Loucy (cell line): Measurements from ENCODE around the gene LBH.

Source experiments
- H2AFZ ChIP-seq: fragments of 200-600 bp; sonication (generic); 2 replicates; pipeline ENCODE4 v1.6.0; 2016; ENCODE audit warnings: antibody characterized with exemption, mild to moderate bottlenecking, low read length, moderate library complexity
- H3F3A ChIP-seq: fragments of 200-600 bp; 2 replicates; pipeline ENCODE4 v1.6.0; 2016; ENCODE audit warnings: antibody characterized with exemption, low read depth, mild to moderate bottlenecking
- H3K27me3 ChIP-seq: fragments of 200-600 bp; sonication (generic); 2 replicates; pipeline ENCODE4 v1.6.1; 2014; ENCODE audit warnings: low read length, mild to moderate bottlenecking; ENCODE audit not compliant: insufficient read depth, poor library complexity, severe bottlenecking
- H3K36me3 ChIP-seq: fragments of 200-600 bp; sonication (generic); 2 replicates; pipeline ENCODE4 v1.6.1; 2016; ENCODE audit warnings: low read length; ENCODE audit not compliant: insufficient read depth
- H3K4me1 ChIP-seq: fragments of 200-600 bp; sonication (generic); 2 replicates; pipeline ENCODE4 v1.5.1; 2014; ENCODE audit warnings: low read length, mild to moderate bottlenecking; ENCODE audit not compliant: insufficient read depth, poor library complexity, severe bottlenecking
- H3K4me2 ChIP-seq: fragments of 200-600 bp; sonication (generic); 2 replicates; pipeline ENCODE4 v1.6.0; 2014; ENCODE audit warnings: antibody characterized with exemption, low read length, low read depth, mild to moderate bottlenecking; ENCODE audit not compliant: poor library complexity, severe bottlenecking
- H3K4me3 ChIP-seq: fragments of 200-600 bp; sonication (generic); 2 replicates; pipeline ENCODE4 v1.5.1; 2014; ENCODE audit warnings: low read length, mild to moderate bottlenecking, mixed read lengths; ENCODE audit not compliant: poor library complexity, severe bottlenecking
- H3K79me2 ChIP-seq: fragments of 200-600 bp; sonication (generic); 2 replicates; pipeline ENCODE4 v1.6.1; 2014; ENCODE audit warnings: low read length; ENCODE audit not compliant: insufficient read depth
- H3K9ac ChIP-seq: fragments of 200-600 bp; sonication (generic); 2 replicates; pipeline ENCODE4 v1.6.0; 2014; ENCODE audit warnings: mild to moderate bottlenecking, low read depth, low read length, moderate library complexity; ENCODE audit not compliant: poor library complexity, severe bottlenecking
- H3K9me2 ChIP-seq: fragments of 200-600 bp; sonication (generic); replicated peaks from 2 replicates; pipeline ENCODE4 v1.6.1; 2016; ENCODE audit warnings: low read depth, low read length, mixed read lengths
- H3K9me3 ChIP-seq: fragments of 200-600 bp; sonication (generic); 2 replicates; pipeline ENCODE4 v1.6.1; 2014; ENCODE audit warnings: mild to moderate bottlenecking, antibody characterized with exemption, low read length, low read depth; ENCODE audit not compliant: insufficient read depth
- H4K20me1 ChIP-seq: fragments of 200-600 bp; sonication (generic); 2 replicates; pipeline ENCODE4 v1.6.0; 2014; ENCODE audit warnings: antibody characterized with exemption, low read length, mild to moderate bottlenecking; ENCODE audit not compliant: insufficient read depth, poor library complexity, severe bottlenecking
- EZH2phosphoT487 ChIP-seq: fragments of 200-600 bp; IDR thresholded peaks from 2 replicates; pipeline ENCODE4 v1.6.1; 2018; ENCODE audit warnings: antibody characterized with exemption, mild to moderate bottlenecking, moderate library complexity, borderline replicate concordance
- TF ChIP-seq, protein P1 (sequence below): fragments of 200-600 bp; sonication (generic); conservative IDR thresholded peaks from 2 replicates; pipeline ENCODE4 v1.5.1; 2014; ENCODE audit warnings: mild to moderate bottlenecking, antibody characterized with exemption, low read length

LBH gene

GRCh38 chr2:30255026-30255425, 23.7 kb downstream of the LBH start:
- peaks cover 16% of the 10 kb centered on the region for H4K20me1 ChIP-seq
- no peak overlapping the region for H3K4me2 ChIP-seq
- peaks cover 36% of the 10 kb centered on the region for H3K4me1 ChIP-seq
- H3K27me3 ChIP-seq, result no peaks in the 10 kb centered on the region
- no peak overlapping the region for H3K9ac ChIP-seq
- H3K9me3 ChIP-seq, result no peaks in the 10 kb centered on the region
- peaks cover 60% of the 10 kb centered on the region for H3K79me2 ChIP-seq
- no peaks in the 10 kb centered on the region for H3F3A ChIP-seq
- no peak overlapping the region for H2AFZ ChIP-seq
- H3K9me2 ChIP-seq, result no peaks in the 10 kb centered on the region
- H3K4me3 ChIP-seq, result no peak overlapping the region
- TF ChIP-seq EZH2phosphoT487, result no peak
- TF ChIP-seq, protein P1, sequence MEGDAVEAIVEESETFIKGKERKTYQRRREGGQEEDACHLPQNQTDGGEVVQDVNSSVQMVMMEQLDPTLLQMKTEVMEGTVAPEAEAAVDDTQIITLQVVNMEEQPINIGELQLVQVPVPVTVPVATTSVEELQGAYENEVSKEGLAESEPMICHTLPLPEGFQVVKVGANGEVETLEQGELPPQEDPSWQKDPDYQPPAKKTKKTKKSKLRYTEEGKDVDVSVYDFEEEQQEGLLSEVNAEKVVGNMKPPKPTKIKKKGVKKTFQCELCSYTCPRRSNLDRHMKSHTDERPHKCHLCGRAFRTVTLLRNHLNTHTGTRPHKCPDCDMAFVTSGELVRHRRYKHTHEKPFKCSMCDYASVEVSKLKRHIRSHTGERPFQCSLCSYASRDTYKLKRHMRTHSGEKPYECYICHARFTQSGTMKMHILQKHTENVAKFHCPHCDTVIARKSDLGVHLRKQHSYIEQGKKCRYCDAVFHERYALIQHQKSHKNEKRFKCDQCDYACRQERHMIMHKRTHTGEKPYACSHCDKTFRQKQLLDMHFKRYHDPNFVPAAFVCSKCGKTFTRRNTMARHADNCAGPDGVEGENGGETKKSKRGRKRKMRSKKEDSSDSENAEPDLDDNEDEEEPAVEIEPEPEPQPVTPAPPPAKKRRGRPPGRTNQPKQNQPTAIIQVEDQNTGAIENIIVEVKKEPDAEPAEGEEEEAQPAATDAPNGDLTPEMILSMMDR, result no peak
- peaks cover 60% of the 10 kb centered on the region; the same call in 1 of the 2 replicates for H3K36me3 ChIP-seq

- Histone ChIP-seq H3K4me2 (no peak overlapping the region), H3F3A (no peaks in the 10 kb centered on the region), H3K9me3 (no peaks in the 10 kb centered on the region), H3K79me2 (peaks cover 54% of the 10 kb centered on the region), H2AFZ (no peak overlapping the region), H4K20me1 (peaks cover 16% of the 10 kb centered on the region), H3K4me3 (no peak overlapping the region), H3K36me3 (peaks cover 66% of the 10 kb centered on the region; the same call in 1 of the 2 replicates), H3K4me1 (peaks cover 36% of the 10 kb centered on the region), H3K9ac (no peak overlapping the region), H3K27me3 (no peaks in the 10 kb centered on the region), H3K9me2 (no peaks in the 10 kb centered on the region)
- TF ChIP-seq EZH2phosphoT487, result no peak
- TF ChIP-seq, protein P1, result no peak
These were observed 24.4 kb downstream of the LBH start for GRCh38 chr2:30255466-30256408.

GRCh38 chr2:30257266-30258214, 26.2 kb downstream of the LBH start:
- Histone ChIP-seq H2AFZ (no peak overlapping the region), H3K9me2 (no peaks in the 10 kb centered on the region), H3K4me2 (no peak overlapping the region), H3K36me3 (peaks cover 58% of the 10 kb centered on the region; the same call in 1 of the 2 replicates), H3K4me1 (peaks cover 30% of the 10 kb centered on the region), H3K79me2 (peaks cover 40% of the 10 kb centered on the region), H3F3A (no peaks in the 10 kb centered on the region), H3K9me3 (no peaks in the 10 kb centered on the region), H3K4me3 (no peak overlapping the region), H4K20me1 (peaks cover 16% of the 10 kb centered on the region), H3K27me3 (no peaks in the 10 kb centered on the region), H3K9ac (no peak overlapping the region)
- TF ChIP-seq, protein P1, result no peak
- TF ChIP-seq EZH2phosphoT487, result no peak
